H9 (cell line): ENCODE data around the gene ANKRD13A. TPM values are rescaled to one million over a fixed set of nuclear protein-coding genes. Genes with fewer than 3 reads are reported as not detected.

Source experiments
- DNase-seq: peaks from one replicate; pipeline ENCODE4 v3.0.0-alpha.2; 2017
- H2AFZ ChIP-seq: one replicate; pipeline ENCODE4 v1.6.1; 2013; ENCODE audit warnings: mild to moderate bottlenecking, low read length, control low read depth, moderate library complexity
- H2AK5ac ChIP-seq: 2 replicates; pipeline ENCODE4 v1.6.1; 2013; ENCODE audit warnings: low read length, control low read depth, mixed read lengths; ENCODE audit not compliant: insufficient read length
- H2BK120ac ChIP-seq: one replicate; pipeline ENCODE4 v1.6.1; 2013; ENCODE audit warnings: low read depth, mild to moderate bottlenecking, low read length, control low read depth, inconsistent platforms; ENCODE audit not compliant: poor library complexity, severe bottlenecking
- H2BK12ac ChIP-seq: 2 replicates; pipeline ENCODE4 v1.6.1; 2013; ENCODE audit warnings: low read length, control low read depth, mixed read lengths, low read depth; ENCODE audit not compliant: insufficient read length
- H2BK15ac ChIP-seq: 2 replicates; pipeline ENCODE4 v1.6.1; 2013; ENCODE audit warnings: low read depth, low read length, control low read depth
- H2BK20ac ChIP-seq: one replicate; pipeline ENCODE4 v1.6.1; 2013; ENCODE audit warnings: low read depth, mild to moderate bottlenecking, low read length, control low read depth, inconsistent platforms; ENCODE audit not compliant: poor library complexity, severe bottlenecking
- H2BK5ac ChIP-seq: 2 replicates; pipeline ENCODE4 v1.6.1; 2013; ENCODE audit warnings: low read length, control low read depth, mixed read lengths; ENCODE audit not compliant: insufficient read length
- H3K14ac ChIP-seq: 2 replicates; pipeline ENCODE4 v1.6.1; 2013; ENCODE audit warnings: low read length, control low read depth; ENCODE audit not compliant: insufficient read depth
- H3K18ac ChIP-seq: 2 replicates; pipeline ENCODE4 v1.6.1; 2013; ENCODE audit warnings: low read depth, mild to moderate bottlenecking, mixed read lengths, low read length, control low read depth; ENCODE audit not compliant: insufficient read length
- H3K23ac ChIP-seq: 2 replicates; pipeline ENCODE4 v1.6.1; 2013; ENCODE audit warnings: low read length, control low read depth, mixed read lengths, low read depth; ENCODE audit not compliant: insufficient read length
- H3K23me2 ChIP-seq: 2 replicates; pipeline ENCODE4 v1.6.1; 2013; ENCODE audit warnings: low read depth, mild to moderate bottlenecking, mixed read lengths, low read length, control low read depth; ENCODE audit not compliant: insufficient read length, poor library complexity, severe bottlenecking
- H3K27ac ChIP-seq: 2 replicates; pipeline ENCODE4 v1.5.1; 2013; ENCODE audit warnings: low read length, control low read depth, mixed read lengths, low read depth; ENCODE audit not compliant: insufficient read length
- H3K27me3 ChIP-seq: 2 replicates; pipeline ENCODE4 v1.6.1; 2013; ENCODE audit warnings: low read length, control low read depth, inconsistent platforms; ENCODE audit not compliant: insufficient read depth
- H3K4ac ChIP-seq: 2 replicates; pipeline ENCODE4 v1.6.1; 2013; ENCODE audit warnings: low read depth, mild to moderate bottlenecking, control low read depth, inconsistent platforms, low read length, moderate library complexity
- H3K4me1 ChIP-seq: 2 replicates; pipeline ENCODE4 v1.6.1; 2013; ENCODE audit warnings: low read length, control low read depth, inconsistent platforms; ENCODE audit not compliant: insufficient read depth
- H3K4me2 ChIP-seq: 2 replicates; pipeline ENCODE4 v1.6.1; 2013; ENCODE audit warnings: low read length, control low read depth, mixed read lengths; ENCODE audit not compliant: insufficient read length, insufficient read depth
- H3K56ac ChIP-seq: 2 replicates; pipeline ENCODE4 v1.6.1; 2013; ENCODE audit warnings: low read depth, mild to moderate bottlenecking, mixed read lengths, low read length, control low read depth; ENCODE audit not compliant: insufficient read length
- H3K79me1 ChIP-seq: 2 replicates; pipeline ENCODE4 v1.6.1; 2013; ENCODE audit warnings: low read depth, mild to moderate bottlenecking, moderate library complexity, low read length, control low read depth, inconsistent platforms; ENCODE audit not compliant: insufficient read depth, poor library complexity, severe bottlenecking
- H3K79me2 ChIP-seq: 2 replicates; pipeline ENCODE4 v1.6.1; 2013; ENCODE audit warnings: low read length, control low read depth, inconsistent platforms; ENCODE audit not compliant: insufficient read depth
- H3K9ac ChIP-seq: 2 replicates; pipeline ENCODE4 v1.6.1; 2013; ENCODE audit warnings: low read length, control low read depth, mixed read lengths; ENCODE audit not compliant: insufficient read length; ENCODE audit errors: extremely low read depth
- H3K9me3 ChIP-seq: one replicate; pipeline ENCODE4 v1.6.1; 2013; ENCODE audit warnings: low read depth, low read length, inconsistent platforms; ENCODE audit not compliant: control insufficient read depth
- H3T11ph ChIP-seq: one replicate; pipeline ENCODE4 v1.6.1; 2013; ENCODE audit warnings: mild to moderate bottlenecking, low read length, control low read depth, inconsistent platforms
- H4K20me1 ChIP-seq: one replicate; pipeline ENCODE4 v1.6.1; 2013; ENCODE audit not compliant: control insufficient read depth, insufficient read length, insufficient read depth
- H4K5ac ChIP-seq: 2 replicates; pipeline ENCODE4 v1.6.1; 2013; ENCODE audit warnings: low read depth, mild to moderate bottlenecking, mixed read lengths, low read length, control low read depth; ENCODE audit not compliant: insufficient read length
- H4K8ac ChIP-seq: replicated peaks from 2 replicates; pipeline ENCODE4 v1.6.1; 2013; ENCODE audit warnings: low read length, control low read depth, mixed read lengths, low read depth; ENCODE audit not compliant: insufficient read length
- H4K91ac ChIP-seq: 2 replicates; pipeline ENCODE4 v1.6.1; 2013; ENCODE audit warnings: low read depth, mild to moderate bottlenecking, moderate library complexity, mixed read lengths, low read length, control low read depth; ENCODE audit not compliant: insufficient read length
- H3K27ac Mint-ChIP-seq, 3 experiments: 2 replicates in 2 of 3; 3 replicates in 1 of 3; pipeline ENCODE4 v1.8.0; 2020 to 2021; ENCODE audit warnings: mixed read lengths in 3 of 3, mild to moderate bottlenecking in 1 of 3, moderate library complexity in 1 of 3
- H3K27me3 Mint-ChIP-seq: 2 replicates; pipeline ENCODE4 v1.8.0; 2021; ENCODE audit warnings: low read depth, mild to moderate bottlenecking, moderate library complexity, mixed read lengths
- H3K36me3 Mint-ChIP-seq, 3 experiments: 2 replicates in 2 of 3; 3 replicates in 1 of 3; pipeline ENCODE4 v1.8.0; 2020 to 2021; ENCODE audit warnings: low read depth in 3 of 3, mixed read lengths in 3 of 3; ENCODE audit not compliant: insufficient read depth in 1 of 3
- H3K4me1 Mint-ChIP-seq, 2 experiments: 2 replicates each; pipeline ENCODE4 v1.8.0; 2020; ENCODE audit warnings: mixed read lengths in 2 of 2
- H3K4me3 Mint-ChIP-seq, 2 experiments: 2 replicates in 1 of 2; 3 replicates in 1 of 2; pipeline ENCODE4 v1.8.0; 2020 to 2021; ENCODE audit warnings: mild to moderate bottlenecking in 2 of 2, mixed read lengths in 2 of 2, moderate library complexity in 1 of 2
- H3K9me3 Mint-ChIP-seq, 2 experiments: 2 replicates in 1 of 2; 3 replicates in 1 of 2; pipeline ENCODE4 v1.8.0; 2020; ENCODE audit warnings: mild to moderate bottlenecking in 2 of 2, mixed read lengths in 2 of 2, moderate library complexity in 1 of 2
- WGBS: extraction: QIAGEN DNeasy Blood & Tissue Kit; methylation state at CpG from one replicate; pipeline ENCODE4 v1.1.7; 2013; ENCODE audit warnings: missing lambda C conversion rate, low lambda C conversion rate, mixed read lengths; ENCODE audit not compliant: insufficient read length; ENCODE audit errors: extremely low coverage; 5-methylcytosine and 5-hydroxymethylcytosine counted together
- total RNA-seq: library from RNA; stranded (reverse); gene quantifications from 2 replicates; pipeline ENCODE4 v1.2.1, GENCODE V29; 2021
- TF ChIP-seq, protein P1 (sequence below): fragments of 200-600 bp; sonication (generic); conservative IDR thresholded peaks from 3 replicates; pipeline ENCODE4 v1.8.0; 2021; ENCODE audit warnings: antibody characterized with exemption, mild to moderate bottlenecking

The ANKRD13A gene
- total RNA-seq, 1 experiment from 2014 or later = 18.0 TPM

DNA sequence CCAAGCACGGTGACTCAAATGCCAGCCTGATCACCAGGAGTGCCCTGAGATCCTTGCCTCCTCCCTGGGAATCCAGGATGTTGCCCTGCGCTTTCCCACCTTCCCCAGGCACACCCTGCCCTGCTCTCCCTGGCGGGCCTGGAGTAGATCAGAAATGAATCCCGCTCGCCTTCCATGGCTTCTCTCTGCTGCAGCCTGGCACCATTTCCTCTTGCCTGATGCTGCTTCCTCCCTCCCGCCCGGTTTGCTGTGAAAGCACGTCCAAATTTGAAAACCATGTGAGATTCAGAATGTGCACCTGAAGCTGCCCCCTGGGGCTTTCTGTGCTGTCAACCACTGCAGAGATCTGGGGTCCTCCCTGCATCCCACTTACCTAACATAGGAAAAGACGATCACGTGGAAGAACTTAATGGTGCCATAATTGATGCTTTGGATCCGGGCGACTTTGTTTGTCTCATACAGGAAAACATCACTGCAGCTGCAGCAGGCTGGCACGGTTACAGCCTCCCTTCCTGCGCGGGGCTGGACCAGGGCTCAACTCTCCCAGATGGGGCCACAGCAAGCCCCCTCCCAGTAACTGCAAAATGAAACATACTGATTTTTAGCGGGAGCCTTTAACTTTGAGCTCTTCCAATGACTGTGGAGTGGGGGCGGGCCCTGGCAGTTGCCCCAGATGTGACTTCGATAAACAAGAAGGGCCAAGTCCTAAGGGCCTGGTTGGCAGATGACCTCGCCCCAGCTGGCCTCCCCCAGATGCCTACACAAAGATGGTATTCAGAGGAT lies 74.0 kb downstream of the ANKRD13A start:
- no peak for DNase-seq
- Histone ChIP-seq H4K5ac (no peak overlapping the region), H3K4ac (no peak overlapping the region), H2BK15ac (no peak overlapping the region), H3K23ac (no peak overlapping the region), H2BK12ac (no peak overlapping the region), H4K20me1 (no peaks in the 10 kb centered on the region), H2AK5ac (no peak overlapping the region), H3K4me1 (no peaks in the 10 kb centered on the region), H3K23me2 (no peaks in the 10 kb centered on the region), H3K9ac (no peak overlapping the region), H3K27ac (no peak overlapping the region), H3K4me2 (no peak overlapping the region), H2BK20ac (no peak overlapping the region), H3K79me2 (no peaks in the 10 kb centered on the region), H2AFZ (no peak overlapping the region), H3K79me1 (no peaks in the 10 kb centered on the region), H3K18ac (no peak overlapping the region), H3K9me3 (no peaks in the 10 kb centered on the region), H2BK120ac (no peak overlapping the region), H4K91ac (no peak overlapping the region), H3T11ph (no peak overlapping the region), H3K56ac (no peak overlapping the region), H3K27me3 (no peaks in the 10 kb centered on the region), H3K14ac (no peak overlapping the region), H4K8ac (no peak overlapping the region), H2BK5ac (no peak overlapping the region)
- no peak overlapping the region for H3K4me3 Mint-ChIP-seq
- no CpG with 5 or more reads among the region's 19 CpGs for WGBS
- TF ChIP-seq, protein P1, sequence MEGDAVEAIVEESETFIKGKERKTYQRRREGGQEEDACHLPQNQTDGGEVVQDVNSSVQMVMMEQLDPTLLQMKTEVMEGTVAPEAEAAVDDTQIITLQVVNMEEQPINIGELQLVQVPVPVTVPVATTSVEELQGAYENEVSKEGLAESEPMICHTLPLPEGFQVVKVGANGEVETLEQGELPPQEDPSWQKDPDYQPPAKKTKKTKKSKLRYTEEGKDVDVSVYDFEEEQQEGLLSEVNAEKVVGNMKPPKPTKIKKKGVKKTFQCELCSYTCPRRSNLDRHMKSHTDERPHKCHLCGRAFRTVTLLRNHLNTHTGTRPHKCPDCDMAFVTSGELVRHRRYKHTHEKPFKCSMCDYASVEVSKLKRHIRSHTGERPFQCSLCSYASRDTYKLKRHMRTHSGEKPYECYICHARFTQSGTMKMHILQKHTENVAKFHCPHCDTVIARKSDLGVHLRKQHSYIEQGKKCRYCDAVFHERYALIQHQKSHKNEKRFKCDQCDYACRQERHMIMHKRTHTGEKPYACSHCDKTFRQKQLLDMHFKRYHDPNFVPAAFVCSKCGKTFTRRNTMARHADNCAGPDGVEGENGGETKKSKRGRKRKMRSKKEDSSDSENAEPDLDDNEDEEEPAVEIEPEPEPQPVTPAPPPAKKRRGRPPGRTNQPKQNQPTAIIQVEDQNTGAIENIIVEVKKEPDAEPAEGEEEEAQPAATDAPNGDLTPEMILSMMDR = no peak
- no peaks in the 10 kb centered on the region for H3K9me3 Mint-ChIP-seq
- H3K27me3 Mint-ChIP-seq = peaks cover 6% of the 10 kb centered on the region
- H3K36me3 Mint-ChIP-seq = no peaks in the 10 kb centered on the region
- H3K27ac Mint-ChIP-seq = no peak overlapping the region
- peaks cover 4 to 6% of the 10 kb centered on the region in 2 experiments; a peak in 1 of 4 replicates for H3K4me1 Mint-ChIP-seq
